PC-9 (cell line): ENCODE measurements around the gene BTNL9.

Experiments used
- EZH2 ChIP-seq: fragments of 200-600 bp; sonication (generic); IDR thresholded peaks from 2 replicates; pipeline ENCODE4 v1.8.0; 2017; ENCODE audit warnings: antibody characterized with exemption, low read depth
- TF ChIP-seq, protein P1 (sequence below): fragments of 200-600 bp; sonication (generic); conservative IDR thresholded peaks from 2 replicates; pipeline ENCODE4 v1.6.1; 2017; ENCODE audit warnings: mixed run types, antibody characterized with exemption, mild to moderate bottlenecking, moderate library complexity

DNA sequence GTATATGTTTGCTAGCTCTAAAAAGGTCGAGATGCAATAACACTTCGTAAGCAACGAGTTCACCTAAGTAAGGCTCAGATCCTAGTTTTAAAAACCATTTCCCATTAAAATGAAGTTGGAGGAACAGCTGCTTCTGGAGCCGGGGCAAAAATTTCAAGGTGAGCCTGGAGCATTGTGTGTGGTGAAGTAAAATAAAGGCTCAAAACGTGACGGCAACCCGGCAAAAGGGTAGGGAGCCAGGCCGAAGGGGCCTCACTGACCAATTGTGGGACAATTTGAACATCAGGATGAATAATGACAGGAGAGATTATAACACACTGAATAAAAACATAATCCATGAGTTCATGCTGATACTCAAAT, 20.1 kb downstream of the BTNL9 start:
- TF ChIP-seq, protein P1, sequence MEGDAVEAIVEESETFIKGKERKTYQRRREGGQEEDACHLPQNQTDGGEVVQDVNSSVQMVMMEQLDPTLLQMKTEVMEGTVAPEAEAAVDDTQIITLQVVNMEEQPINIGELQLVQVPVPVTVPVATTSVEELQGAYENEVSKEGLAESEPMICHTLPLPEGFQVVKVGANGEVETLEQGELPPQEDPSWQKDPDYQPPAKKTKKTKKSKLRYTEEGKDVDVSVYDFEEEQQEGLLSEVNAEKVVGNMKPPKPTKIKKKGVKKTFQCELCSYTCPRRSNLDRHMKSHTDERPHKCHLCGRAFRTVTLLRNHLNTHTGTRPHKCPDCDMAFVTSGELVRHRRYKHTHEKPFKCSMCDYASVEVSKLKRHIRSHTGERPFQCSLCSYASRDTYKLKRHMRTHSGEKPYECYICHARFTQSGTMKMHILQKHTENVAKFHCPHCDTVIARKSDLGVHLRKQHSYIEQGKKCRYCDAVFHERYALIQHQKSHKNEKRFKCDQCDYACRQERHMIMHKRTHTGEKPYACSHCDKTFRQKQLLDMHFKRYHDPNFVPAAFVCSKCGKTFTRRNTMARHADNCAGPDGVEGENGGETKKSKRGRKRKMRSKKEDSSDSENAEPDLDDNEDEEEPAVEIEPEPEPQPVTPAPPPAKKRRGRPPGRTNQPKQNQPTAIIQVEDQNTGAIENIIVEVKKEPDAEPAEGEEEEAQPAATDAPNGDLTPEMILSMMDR: no peak
- TF ChIP-seq EZH2: no peak
